NCI-H2227 (cell line): ENCODE measurements around the gene DAP.
"Not testable (repeated sequence)": the region's sequence is repeated elsewhere in the genome, so short reads cannot be mapped to it uniquely, and the experiment has no call there.

Source experiments
- DNase-seq: peaks from one replicate; lab custom pipeline; 2025; ENCODE audit not compliant: unreplicated experiment; lab: John Stamatoyannopoulos, UW

The DAP gene

DNA sequence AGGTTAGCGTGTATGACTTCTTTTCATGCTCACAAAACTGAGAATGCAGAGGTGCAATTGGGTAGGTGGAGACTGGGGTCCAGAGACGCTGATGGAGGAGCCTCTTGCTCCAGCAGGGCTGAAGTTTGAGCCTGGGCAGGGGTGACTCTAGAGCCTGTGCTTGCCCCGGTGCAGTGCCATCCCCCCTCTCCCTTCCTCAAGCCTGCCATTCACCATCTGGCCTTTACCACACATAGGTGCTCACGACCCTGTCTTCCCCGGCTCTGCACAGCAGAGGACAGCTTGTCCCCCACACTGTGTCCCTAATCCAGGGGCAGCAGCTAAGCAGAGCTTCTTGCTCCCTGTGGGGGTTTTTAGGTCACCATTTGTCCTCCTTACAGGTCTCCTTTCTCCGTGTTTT is 86.5 kb downstream of the DAP start:
- DNase-seq: no peak

DNA sequence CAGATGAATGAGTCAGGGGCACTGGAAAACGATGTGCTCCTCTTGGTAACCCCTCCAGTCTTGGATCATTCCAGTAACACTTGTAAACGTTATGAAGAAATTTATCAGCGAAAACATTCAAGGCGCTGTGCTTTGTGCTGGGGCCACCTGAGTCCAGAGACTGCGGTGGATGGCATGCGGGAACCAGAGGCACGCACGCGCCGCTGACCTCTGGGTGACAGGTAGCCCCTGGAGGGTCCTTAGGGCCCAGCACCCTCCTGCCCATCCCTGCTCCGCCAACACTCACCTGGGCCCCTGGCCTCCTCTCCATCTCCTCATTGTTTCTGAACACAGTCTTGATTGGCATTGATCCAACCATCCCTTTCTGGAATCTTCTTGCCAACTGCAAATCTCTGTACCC is 86.9 kb downstream of the DAP start:
- DNase-seq: no peak

DNA sequence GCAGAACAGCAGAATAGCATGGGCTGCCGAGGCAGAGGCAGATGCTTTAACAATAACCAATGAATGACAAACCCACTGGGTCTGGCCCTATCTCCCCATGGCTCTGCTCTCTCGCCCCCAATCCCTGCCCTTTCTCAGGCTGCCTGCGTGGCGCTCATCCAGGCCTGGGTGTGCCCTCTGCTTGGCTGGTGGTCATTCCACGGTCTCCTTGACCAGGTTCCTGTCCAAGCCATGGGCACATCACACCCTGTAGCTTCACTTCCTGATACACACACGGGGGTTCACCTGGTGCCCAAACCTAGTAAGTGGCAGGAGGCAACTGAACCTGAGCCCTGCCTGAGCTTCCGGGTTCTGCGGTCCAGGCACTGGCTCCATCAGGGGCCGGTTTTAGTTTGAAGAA is 87.6 kb downstream of the DAP start:
- no peak for DNase-seq

DNA sequence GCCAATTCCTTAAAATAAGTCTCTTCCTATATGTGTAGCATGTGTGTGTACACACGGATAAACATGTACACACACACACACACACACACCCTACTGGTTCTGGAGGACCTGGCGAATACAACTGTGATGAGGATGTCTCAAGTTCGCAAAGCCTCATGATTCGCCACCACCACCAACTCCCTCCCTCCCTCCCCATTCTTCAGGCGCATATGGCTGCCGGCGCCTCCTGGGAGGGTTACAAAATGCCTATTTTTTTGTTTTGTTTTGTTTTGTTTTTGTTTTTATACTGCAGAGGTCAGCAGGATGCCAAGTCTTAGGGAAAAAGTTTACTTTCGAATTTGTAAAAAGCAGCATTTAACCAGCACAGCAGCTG is 88.0 kb downstream of the DAP start:
- DNase-seq: no peak

DNA sequence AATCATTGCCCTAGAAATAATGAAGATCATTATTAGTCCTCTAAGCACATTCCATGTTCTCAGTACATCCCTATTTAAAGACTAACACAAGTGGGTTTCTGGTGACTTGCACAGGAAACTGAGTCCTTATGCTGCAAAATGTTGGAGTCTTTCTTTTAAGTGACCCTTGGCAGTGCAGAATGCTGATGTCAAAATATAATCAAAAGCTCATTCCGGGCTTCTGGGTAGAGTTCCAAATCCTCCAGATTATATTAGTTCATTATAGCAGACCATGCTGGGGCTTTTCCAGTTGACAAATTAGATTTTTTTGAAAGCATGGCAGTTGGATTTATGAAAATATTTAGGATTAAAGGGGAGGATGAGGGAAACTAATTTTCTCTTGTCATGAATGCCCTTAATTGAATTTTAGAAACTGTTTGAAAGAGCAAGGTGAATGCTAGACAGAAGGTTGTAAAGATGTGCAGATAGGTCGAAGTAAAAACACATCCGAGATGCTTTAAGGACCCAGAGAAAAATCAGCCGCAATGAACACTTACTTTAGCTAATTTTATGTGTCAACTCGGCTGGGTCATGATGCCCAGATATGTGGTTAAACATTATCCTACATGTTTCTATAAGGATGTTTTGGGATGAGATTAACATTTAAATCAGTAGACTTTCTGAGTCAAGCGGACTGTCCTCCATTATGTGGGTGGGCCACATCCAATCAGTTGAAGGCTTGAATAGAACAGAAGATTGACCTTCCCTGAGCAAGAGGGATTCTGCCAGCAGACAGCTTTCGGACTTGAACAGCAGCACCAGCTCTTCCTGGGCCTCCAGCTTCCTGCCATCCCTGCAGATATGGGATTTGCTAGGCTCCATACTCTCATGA is 88.7 kb downstream of the DAP start:
- no peak for DNase-seq

DNA sequence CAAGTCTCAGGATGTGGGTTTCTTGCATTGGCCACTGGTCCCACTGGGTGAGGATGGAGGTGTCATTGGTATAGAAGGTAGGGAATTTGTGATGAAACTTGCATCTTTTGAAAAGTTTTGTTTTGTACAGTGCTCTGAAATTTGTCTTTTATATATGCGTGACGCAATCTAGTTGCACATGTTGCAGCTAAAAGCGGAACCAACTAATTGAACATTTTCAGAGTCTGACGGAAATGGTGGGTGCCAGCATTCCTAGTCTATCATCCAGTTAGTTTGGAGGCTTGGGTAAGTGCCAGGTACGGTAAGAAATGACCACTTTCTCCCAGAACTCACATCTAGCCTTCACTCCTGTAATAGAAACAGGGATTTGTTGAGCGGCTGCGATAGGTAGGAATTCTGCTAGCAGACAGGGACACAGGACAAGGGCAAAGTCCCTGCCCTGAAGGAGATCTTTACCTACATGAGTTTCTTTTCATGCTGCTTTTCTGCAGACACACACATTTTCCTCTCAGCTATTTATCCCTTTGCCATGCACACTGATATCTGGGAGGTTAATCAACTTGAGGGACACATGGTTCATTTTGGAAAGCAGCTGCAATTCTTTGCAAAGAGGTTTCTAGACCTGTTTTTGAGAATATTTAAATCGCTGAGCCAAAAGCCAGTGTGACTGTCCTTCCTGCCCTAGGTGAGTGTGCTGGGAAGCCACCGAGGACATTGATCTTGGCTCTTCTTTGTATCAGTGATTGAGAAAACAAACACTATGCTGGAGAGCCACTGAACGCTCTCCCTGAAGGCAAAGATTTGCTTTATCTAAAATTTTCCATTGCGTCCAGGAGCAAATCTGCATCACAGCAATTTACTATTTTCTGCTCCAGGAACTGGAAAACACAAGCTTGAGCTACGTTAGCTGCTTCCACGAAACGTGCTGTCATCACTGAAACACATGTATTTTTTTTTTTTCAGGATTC is 89.7 kb downstream of the DAP start:
- no peak for DNase-seq

DNA sequence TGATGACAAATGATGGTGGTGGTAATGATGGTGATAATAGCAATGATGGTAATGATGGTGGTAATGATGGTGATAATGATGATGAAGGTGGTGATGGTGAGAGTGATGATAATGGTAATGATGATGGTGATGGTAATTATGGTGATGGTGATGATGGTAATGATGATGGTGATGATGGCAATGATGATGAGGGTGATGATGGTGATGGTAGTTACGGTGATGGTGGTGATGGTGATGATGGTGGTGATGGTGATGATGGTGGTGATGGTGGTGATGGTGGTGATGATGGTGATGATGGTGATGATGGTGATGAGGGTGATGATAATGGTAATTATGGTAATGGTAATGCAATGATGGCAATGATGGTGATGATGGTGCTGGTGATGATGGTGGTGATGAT is 91.1 kb downstream of the DAP start:
- no peak for DNase-seq

DNA sequence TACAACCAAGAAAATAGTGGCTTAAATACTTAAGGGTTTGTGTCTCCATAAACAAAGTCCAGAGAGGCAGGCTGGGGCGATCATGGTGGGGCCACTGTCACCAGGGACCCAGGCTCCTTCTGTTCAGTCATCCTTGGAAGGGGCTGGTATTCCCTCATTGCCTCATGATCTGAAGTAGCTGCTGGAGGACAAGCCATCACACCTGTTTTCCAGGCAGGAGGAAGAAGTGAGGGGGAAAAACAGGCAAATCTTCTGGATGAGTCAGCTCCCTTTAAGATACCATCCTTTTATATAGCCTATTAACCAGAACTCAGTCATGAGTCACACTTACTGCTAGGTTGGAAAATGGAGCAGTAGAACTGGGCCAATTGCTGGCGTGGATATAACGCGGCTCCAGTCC is 92.3 kb downstream of the DAP start:
- no peak for DNase-seq

DNA sequence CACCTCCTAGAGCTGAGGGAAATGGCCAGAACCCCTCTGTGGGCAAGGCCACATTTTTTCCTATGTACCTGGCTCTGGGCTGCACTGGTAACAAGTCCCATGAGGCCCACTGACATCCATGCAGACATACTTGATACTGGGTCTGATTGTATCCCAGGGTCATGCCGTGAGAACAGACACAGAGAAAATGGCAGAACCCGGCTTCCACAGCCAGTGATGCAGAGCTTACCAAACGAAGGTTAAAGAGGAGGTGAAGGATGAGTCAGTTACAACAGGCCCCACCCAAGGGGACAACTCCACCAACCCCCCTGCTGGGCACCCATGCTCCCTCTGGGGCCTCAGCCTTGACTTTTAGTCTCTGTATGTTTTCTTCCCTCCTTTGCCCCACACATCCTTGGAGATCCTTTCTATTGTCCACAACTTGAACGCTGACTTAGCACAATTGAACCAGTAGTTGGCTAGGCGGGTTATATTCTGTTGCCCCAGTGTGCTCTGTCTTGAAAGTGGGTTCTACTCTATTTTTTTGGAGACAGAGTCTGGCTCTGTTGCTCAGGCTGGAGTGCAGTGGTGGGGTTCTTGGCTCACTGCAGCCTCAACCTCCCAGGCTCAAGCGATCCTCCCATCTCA is 93.5 kb downstream of the DAP start:
- no peak for DNase-seq

DNA sequence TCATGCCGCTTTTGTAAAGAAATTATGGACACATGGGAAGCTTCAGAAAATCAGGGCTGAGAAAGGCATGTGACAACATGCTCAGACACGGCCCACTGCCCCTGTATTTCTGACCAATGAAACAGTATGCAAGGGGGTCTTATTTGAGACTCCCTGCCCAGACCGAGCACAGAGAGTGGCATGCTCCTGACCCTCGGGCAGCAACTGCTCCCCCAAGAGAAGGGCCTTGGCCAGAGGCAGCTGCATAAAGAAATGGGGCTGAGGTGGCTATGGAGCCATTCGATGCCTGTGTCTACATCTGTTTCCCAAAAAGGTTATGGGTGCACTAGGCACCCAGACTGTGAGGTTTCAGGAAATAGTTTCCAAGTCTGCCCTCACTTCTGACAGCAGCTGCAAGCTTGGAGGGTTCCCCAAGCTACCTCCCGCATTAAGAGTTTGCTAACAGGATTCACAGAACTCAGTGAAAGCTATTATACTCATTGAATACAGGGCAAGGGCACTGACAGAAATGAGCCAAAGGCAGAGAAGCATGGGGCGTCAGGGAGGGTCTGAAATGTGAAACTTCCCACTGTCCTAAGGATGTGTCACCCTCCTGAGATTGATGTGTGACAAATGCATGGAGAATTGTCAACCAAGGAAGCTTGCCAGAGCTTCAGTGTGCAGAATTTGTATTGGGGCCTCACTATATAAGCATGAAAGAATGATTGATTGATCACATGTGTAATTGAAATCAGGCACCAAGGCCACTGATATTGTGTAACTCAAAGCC is 94.3 kb downstream of the DAP start:
- DNase-seq: no peak

DNA sequence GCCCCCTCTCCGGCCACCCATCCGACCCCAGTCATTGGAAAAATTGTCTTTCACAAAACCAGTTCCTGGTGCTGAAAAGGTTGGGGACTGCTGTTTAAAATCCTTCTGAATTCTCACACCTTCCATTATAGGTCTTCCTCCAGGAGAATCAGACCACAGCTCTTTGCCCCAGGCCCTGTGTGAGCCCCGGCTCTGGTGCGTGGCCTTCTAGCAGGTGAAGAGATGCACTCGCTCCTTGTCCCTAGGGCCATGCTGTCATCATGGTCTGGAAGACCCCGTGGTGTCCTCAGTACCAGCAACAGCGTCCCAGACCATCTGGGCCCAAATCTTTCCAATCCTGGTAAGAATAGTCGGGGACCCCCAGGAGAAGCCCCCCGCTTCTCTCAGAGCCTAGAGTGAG is 95.2 kb downstream of the DAP start:
- no peak for DNase-seq

DNA sequence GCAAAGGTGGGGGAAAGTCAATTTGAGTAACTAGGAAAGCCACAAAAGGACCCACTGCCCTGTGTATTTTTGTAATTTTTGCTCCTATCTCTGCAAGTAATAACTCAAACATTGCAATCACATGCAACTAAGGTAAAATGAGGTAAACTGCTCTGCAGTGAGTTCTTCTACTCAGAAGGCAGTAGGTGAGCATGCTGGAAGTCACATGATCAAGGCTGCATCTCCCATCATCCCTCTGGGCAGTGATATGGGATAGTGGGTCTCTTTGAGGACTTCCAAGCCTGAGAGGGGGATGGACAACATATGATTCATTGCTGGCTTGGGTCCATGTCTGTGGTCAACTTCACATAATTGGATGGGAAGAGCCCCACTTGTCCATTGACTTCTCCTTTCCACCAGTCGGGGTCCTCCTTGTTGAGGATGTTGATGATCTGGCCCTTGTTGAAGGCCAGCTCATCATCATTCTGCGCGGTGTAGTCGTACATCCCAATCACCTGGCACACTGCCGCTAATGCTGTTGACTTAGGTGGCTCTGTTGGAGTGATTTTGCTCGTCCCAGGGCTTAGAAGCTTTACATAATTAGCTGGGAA is 96.8 kb downstream of the DAP start:
- DNase-seq: not testable (repeated sequence)

DNA sequence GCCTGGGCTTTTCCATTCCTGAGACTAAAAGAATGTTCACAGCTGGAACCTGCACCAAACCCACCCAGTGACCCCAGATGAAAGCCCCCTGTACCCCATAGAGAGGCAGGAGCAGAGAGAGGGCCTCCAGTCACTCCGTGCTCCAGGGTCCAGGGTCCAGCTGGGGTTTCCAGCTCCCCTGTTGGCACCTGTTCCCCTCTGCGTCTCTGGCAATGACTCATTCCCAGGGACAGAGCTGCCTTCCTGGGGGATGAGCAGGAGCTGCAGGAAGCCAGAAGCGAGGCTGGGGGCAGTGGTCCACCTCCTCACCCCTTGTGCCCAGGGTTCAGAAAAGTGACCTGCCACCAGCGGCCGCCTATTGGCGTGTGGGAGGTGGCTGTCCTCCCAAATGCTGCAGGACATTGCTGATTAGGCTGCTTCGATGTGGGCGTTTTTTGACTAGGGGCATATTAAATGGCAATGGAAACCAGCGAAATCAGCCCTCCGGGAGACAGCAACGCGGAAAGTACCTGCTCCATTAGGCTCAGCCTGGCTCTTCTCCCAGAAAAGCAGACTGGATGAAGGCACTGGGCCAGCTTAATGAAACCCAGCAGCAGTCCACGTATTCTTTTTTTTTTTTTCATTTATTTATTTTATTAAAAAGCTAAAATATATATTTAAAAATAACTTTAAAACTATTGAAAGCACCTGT is 97.4 kb downstream of the DAP start:
- no peak for DNase-seq

DNA sequence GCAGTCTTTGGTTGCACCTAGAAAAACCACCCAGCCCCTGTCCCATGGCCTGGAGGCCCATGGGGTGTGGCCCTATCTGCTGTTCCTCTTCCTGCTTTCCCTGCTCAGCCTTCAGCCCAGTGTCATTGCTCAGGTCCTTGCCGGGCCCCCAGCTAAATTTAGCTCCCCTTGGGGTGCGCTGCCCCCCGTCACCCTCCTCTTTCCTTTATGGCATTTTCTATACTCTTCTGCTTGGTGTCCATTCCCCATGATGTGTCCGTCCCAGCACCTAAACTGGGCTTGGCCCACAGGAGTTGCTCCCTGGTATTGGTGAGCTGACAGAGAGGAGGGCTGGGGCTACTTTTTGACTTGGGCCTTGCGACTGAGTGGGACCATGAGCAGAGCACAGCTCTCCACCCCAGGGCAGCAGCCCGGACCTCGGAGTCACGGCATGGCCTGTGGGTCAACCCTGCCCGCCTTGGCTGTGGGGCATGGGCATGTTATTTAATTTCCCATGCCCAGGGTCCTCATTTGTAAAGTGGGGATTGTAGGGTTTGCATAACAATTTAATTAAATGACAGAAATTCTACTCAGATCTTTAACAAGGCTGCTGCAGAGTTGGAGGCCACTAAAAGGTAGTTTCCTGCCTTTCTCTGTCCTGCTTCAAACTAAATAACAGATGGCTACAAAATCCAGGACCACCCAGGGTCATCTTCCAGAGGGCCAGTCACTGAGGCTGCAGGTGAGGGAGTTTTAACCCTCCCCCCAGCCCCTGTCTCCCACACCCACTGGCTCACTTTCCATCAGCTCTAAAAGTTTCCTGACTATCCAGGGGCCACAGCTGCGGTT is 98.2 kb downstream of the DAP start:
- no peak for DNase-seq

DNA sequence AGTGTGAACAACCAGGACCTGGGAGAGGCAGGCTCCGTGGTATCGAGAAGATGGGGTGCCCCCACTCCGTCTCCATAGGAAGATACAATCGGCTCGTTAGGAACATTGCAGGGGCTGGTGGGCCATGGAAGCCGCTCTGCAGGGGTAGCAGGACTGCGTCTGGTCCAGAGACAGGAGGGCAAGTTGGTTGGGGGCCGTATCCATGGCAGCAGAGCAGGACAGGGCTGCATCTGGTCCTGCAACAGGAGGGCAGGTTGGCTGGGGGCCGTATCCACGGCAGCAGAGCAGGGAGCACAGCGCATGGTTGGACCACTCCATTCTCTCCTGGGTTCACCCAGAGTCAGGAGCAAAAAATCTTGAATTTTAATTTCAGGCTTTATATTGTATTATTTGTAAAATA is 99.0 kb downstream of the DAP start:
- no peak for DNase-seq

DNA sequence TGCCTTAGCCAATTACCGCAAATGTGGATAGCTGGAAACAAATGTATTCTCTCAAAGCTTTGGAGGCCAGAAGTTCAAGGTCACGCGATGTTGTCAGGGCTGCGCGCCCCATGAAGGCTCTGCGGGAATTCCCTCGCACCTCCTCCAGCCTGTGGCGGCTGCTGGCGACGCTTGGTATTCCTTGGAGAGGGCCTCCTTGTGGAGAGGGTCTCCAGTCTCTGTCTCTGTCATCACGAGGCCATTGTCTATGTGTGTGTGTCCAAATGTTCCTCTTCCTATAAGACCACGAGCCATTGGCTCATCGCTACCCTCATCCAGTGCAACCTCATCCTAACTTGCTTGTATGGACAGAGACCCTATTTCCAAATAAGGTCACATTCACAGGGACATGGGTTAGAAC is 99.6 kb downstream of the DAP start:
- DNase-seq: no peak

DNA sequence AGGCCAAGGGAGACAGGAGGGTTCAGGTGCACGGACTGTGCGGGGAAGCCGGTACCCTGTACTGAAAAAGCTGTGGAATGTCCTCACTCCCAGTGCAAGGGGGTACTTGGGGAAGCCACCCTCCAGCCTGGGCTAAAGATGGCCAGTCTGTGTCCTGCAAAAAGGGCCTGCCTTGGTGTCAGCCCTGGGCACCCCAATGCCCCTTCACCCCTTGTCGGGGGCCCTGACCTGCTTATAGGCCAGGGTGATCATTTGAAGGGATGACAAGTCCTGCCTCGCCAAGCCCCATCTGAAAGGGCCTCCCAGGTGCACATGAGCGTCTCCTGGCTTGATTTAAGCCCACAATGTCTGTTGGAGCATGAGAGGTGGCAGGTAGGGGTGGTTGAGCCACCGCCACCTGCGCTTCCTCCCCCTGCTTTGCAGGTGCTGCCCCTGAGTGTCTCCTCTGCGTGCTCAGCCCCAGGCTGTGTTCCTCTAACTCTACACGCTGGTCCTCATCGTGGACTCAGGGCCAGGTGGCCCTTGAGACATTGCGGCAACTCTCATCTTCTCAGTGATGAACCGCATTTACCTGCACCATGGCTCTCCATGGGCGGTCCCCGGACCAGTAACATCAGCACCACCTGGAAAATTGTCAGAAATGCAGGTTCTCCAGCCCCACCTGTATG is 100.2 kb downstream of the DAP start:
- no peak for DNase-seq

DNA sequence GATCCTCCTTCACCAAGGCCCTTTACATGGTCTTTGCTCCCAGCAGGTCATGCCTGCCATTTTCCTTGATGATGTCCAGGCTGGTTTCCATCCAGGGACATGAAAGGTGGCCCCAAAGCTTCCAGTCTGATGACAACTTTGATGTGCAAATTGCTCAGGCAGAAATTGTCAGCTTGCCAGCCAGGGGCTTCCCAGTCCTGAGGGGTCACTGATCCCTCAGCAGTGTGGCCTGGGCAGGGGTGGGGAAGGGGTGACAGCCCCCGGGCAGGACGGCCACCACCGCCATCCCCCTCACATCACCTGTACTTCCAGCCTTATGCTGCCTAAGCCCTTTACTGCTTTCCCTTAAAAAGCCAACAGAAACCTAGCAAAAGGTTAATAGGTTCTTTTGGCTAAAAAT is 100.9 kb downstream of the DAP start:
- no peak for DNase-seq

DNA sequence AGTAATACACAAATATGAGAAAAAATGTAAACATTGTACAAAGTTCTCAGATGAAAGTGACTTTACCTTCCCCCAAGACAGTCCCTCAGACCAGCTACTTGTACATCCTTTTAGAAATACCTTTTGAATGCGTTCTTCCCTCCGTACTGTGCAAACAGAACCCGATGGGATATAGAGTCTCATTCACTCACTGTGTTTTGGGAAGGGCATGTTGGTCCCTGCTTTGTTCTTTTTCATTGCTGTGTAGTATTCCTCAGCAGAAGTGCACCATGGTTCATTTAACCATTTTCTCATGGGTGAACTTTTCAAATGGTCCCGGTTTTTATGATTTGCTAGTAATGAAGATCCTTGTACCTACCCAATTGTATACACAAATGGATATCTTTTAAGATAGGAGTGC is 102.8 kb downstream of the DAP start:
- DNase-seq: no peak
